GM12878 (cell line): ENCODE data around the gene YAE1. TPM values are rescaled to one million over a fixed set of nuclear protein-coding genes. Genes with fewer than 3 reads are reported as not detected.

Source experiments
- ATAC-seq: fragments of 200-7000 bp; cut with Tn5 transposase; 3 replicates; pipeline ENCODE4 v1.9.1; 2020; ENCODE audit warnings: mild to moderate bottlenecking, moderate library complexity
- BruUV-seq: library from RNA; stranded (reverse); fragments of 400-500 nt; replicated peaks from 2 replicates; lab custom pipeline; 2021; lab: Mats Ljungman, UMichigan
- CTCF ChIA-PET: fragments of 300-600 bp; sonication (Branson Sonifier 250); formaldehyde crosslinking; extraction: SDS; loops from one replicate; lab custom pipeline; 2021; ENCODE audit warnings: inconsistent platforms; lab: Yijun Ruan, JAX
- POLR2A ChIA-PET: fragments of 350-600 bp; formaldehyde crosslinking; extraction: SDS; loops from one replicate; lab custom pipeline; 2021; ENCODE audit warnings: inconsistent platforms; lab: Charles Lee
- RAD21 ChIA-PET: fragments of 300-600 bp; sonication (Branson Sonifier 250); formaldehyde crosslinking; loops from one replicate; lab custom pipeline; 2023; ENCODE audit warnings: antibody characterized with exemption; ENCODE audit not compliant: unreplicated experiment; lab: Charles Lee
- SMC1A ChIA-PET: fragments of 300-600 bp; sonication (Branson Sonifier 250); formaldehyde crosslinking; loops from one replicate; lab custom pipeline; 2023; ENCODE audit not compliant: unreplicated experiment, uncharacterized antibody; lab: Charles Lee
- DNase-seq: peaks from one replicate; pipeline ENCODE4 v3.0.0-alpha.2; 2011; ENCODE audit warnings: low read depth, low spot score
- FAIRE-seq: peaks from 3 replicates; lab custom pipeline; 2011; peaks lifted over from hg19 to GRCh38; lab: Jason Lieb, UNC
- H2AFZ ChIP-seq: 2 replicates; pipeline ENCODE4 v1.6.0; 2011; ENCODE audit warnings: low read depth, low read length, control low read depth; ENCODE audit not compliant: control insufficient read depth
- H3K27ac ChIP-seq: 2 replicates; pipeline ENCODE4 v1.5.1; 2011; ENCODE audit warnings: control low read depth; ENCODE audit not compliant: control insufficient read depth, insufficient read depth
- H3K27me3 ChIP-seq, 2 experiments: replicated peaks in 1 of 2; 2 replicates each; pipeline versions ENCODE4 v1.6.0 to v1.6.1; 2011; ENCODE audit warnings: low read length in 1 of 2; ENCODE audit not compliant: control insufficient read depth in 2 of 2, insufficient read depth in 2 of 2
- H3K36me3 ChIP-seq, 2 experiments: 2 replicates each; pipeline ENCODE4 v1.5.1; 2011; ENCODE audit warnings: low read length in 1 of 2; ENCODE audit not compliant: control insufficient read depth in 2 of 2, insufficient read depth in 2 of 2
- H3K4me1 ChIP-seq: 2 replicates; pipeline ENCODE4 v1.6.1; 2011; ENCODE audit warnings: mild to moderate bottlenecking, low read length, moderate library complexity, mixed read lengths; ENCODE audit not compliant: control insufficient read depth, insufficient read depth
- H3K4me2 ChIP-seq: 2 replicates; pipeline ENCODE4 v1.6.0; 2011; ENCODE audit warnings: control low read depth; ENCODE audit not compliant: control insufficient read depth, insufficient read depth
- H3K4me3 ChIP-seq: fragments of 200-600 bp; sonication (generic); 2 replicates; pipeline ENCODE4 v1.5.1; 2016
- H3K79me2 ChIP-seq: 2 replicates; pipeline ENCODE4 v1.6.0; 2011; ENCODE audit warnings: low read length; ENCODE audit not compliant: control insufficient read depth, insufficient read depth
- H3K9ac ChIP-seq: 2 replicates; pipeline ENCODE4 v1.8.0; 2011; ENCODE audit warnings: low read length, control low read depth, mixed read lengths; ENCODE audit not compliant: control insufficient read depth, insufficient read depth
- H3K9me3 ChIP-seq: replicated peaks from 3 replicates; pipeline ENCODE4 v1.5.1; 2011; ENCODE audit warnings: mild to moderate bottlenecking, low read length; ENCODE audit not compliant: control insufficient read depth, insufficient read depth
- H4K20me1 ChIP-seq: 2 replicates; pipeline ENCODE4 v1.6.0; 2011; ENCODE audit not compliant: control insufficient read depth, insufficient read depth
- BCL11A ChIP-seq: IDR thresholded peaks from 2 replicates; pipeline ENCODE4 v1.6.1; 2011; ENCODE audit warnings: low read depth, low read length
- CBX3 ChIP-seq: fragments of 200-600 bp; sonication (generic); IDR thresholded peaks from 2 replicates; pipeline ENCODE4 v1.6.1; 2016; ENCODE audit warnings: low read depth, borderline replicate concordance
- CREM ChIP-seq: IDR thresholded peaks from 2 replicates; pipeline ENCODE4 v1.6.1; 2014; ENCODE audit warnings: antibody characterized with exemption, low read depth
- NFYA ChIP-seq: IDR thresholded peaks from 2 replicates; pipeline ENCODE4 v1.6.1; 2011; ENCODE audit warnings: low read depth, mild to moderate bottlenecking, low read length, improper control_type of control experiment, borderline replicate concordance
- NR2F1 ChIP-seq: fragments of 450-650 bp; conservative IDR thresholded peaks from 2 replicates; pipeline ENCODE4 v1.6.1; 2017; ENCODE audit warnings: mild to moderate bottlenecking
- SMARCA5 ChIP-seq: fragments of 450-650 bp; IDR thresholded peaks from 2 replicates; pipeline ENCODE4 v1.6.1; 2017; ENCODE audit warnings: mild to moderate bottlenecking
- TAF1 ChIP-seq: IDR thresholded peaks from 2 replicates; pipeline ENCODE4 v1.6.1; 2011; ENCODE audit warnings: mild to moderate bottlenecking, low read depth, low read length, borderline replicate concordance
- WGBS: methylation state at CpG from one replicate; pipeline ENCODE4 v1.1.6; 2016; ENCODE audit warnings: low lambda C conversion rate; ENCODE audit not compliant: insufficient replicate concordance, insufficient coverage; ENCODE audit errors: missing lambda C conversion rate; 5-methylcytosine and 5-hydroxymethylcytosine counted together
- in situ Hi-C: fragments of 300-500 bp; cut with MboI; formaldehyde crosslinking; loops from 9 replicates; pipeline ENCODE4 v1.14.3; 2018; ENCODE audit warnings: mixed read lengths
- intact Hi-C: fragments of 100-400 bp; cut with micrococcal nuclease; formaldehyde crosslinking; loops from one replicate; pipeline ENCODE4 v1.14.2; 2022; ENCODE audit not compliant: unreplicated experiment
- polyA plus RNA-seq, 11 experiments: library from polyadenylated mRNA; depleted of rRNA in 4 of 11; unstranded in 6 of 11; stranded (reverse) in 5 of 11; fragments of >200 nt; fragmentation: Nextera tagmentation in 4 of 11; fragmentation: Illumina TruSeq in 1 of 11; extraction: Ambion mirVana in 4 of 11; extraction: Trizol in 1 of 11; gene quantifications; 1 replicate in 1 of 11; 2 replicates in 10 of 11; pipeline versions ENCODE4 v1.2.1 to v1.2.3, GENCODE V29; 2011 to 2016; ENCODE audit warnings: inconsistent platforms in 2 of 11, missing spikeins in 2 of 11, low read depth in 1 of 11
- total RNA-seq, 4 experiments: library from RNA; depleted of rRNA in 3 of 4; stranded (reverse); fragments of >200 nt in 3 of 4; fragmentation: Illumina TruSeq in 1 of 4; extraction: Trizol in 1 of 4; gene quantifications; 2 replicates each; pipeline versions ENCODE4 v1.2.1 to v1.2.3, GENCODE V29; 2013 to 2021
- TF ChIP-seq, protein P1 (sequence below): fragments of 450-650 bp; IDR thresholded peaks from 2 replicates; pipeline ENCODE4 v1.6.1; 2016; ENCODE audit warnings: mild to moderate bottlenecking, moderate library complexity, borderline replicate concordance
- TF ChIP-seq, protein P2 (sequence below): IDR thresholded peaks from 2 replicates; pipeline ENCODE4 v1.6.1; 2011; ENCODE audit warnings: borderline replicate concordance, low read depth, mild to moderate bottlenecking, moderate library complexity, low read length; ENCODE audit not compliant: insufficient read depth, poor library complexity, severe bottlenecking

YAE1 gene
- total and polyA plus RNA-seq, 10 of the 15 experiments (the other 5 are each of a cell fraction or from before 2014, with no cell fraction given), result 13.5 to 35.8 (median 22.9) TPM

DNA sequence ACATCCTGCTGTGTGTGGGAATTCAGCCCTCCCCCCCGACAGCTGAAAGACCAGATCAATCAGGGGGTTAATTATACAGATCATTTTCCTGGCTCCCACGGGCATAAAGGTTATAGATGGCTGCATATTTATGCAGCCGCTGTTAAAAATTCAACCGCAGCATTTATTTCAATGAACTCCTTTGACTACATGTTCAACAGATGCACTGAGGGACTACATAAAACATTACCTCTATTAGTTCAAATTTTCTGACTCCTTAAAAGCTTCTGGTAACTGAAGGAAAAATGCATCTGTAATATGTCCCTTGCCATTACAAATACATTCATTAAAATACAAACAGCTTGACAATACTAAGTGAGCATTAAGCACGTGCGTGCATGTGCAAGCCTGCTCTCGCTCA, 49.7 kb upstream of the YAE1 start:
- H3K36me3 ChIP-seq, result no peaks in the 10 kb centered on the region
- intact Hi-C loops, result no loop called here

DNA sequence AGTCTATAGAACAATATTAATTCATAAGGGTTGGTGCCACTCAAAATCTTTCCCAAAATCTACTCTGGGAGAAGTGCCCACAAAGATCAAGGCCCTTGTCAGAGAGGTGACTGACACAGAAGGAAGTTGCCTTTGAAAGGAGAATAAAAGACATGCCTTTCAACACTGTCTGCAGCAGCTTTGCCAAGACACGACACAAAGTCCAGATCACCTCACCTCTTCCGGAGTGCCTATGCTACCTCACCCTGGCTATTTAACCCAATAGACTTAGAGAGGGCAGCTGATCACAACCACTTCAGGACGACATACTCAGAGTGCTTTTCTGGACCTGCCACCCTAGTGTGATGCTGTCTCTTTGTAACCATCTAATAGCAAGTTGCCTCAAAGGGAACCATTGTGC, 49.0 kb upstream of the YAE1 start:
- ChIA-PET CTCF (no interaction called here), RAD21 (no interaction called here), POLR2A (no interaction called here), SMC1A (no interaction called here)
- H3K4me2 ChIP-seq, result no peak overlapping the region
- H3K27ac ChIP-seq, result no peak overlapping the region
- no peaks in the 10 kb centered on the region for H3K36me3 ChIP-seq
- no peaks in the 10 kb centered on the region for H3K9me3 ChIP-seq
- intact Hi-C loops (no loop called here), in situ Hi-C loops (loop anchor here (5.0 to 10.0 kb wide), 3 partner anchors 585 to 1112 kb away; no protein-coding TSS in a partner anchor)
- H2AFZ ChIP-seq, result no peak overlapping the region
- FAIRE-seq (no peak), ATAC-seq (no peak), DNase-seq (no peak)
- H3K4me1 ChIP-seq, result no peaks in the 10 kb centered on the region
- H4K20me1 ChIP-seq, result no peaks in the 10 kb centered on the region
- no peaks in the 10 kb centered on the region for H3K79me2 ChIP-seq
- no peak overlapping the region for H3K9ac ChIP-seq
- H3K27me3 ChIP-seq, result no peaks in the 10 kb centered on the region; a peak in 1 of 4 replicates
- H3K4me3 ChIP-seq, result no peak overlapping the region
- BruUV-seq, result no TSS peak
- 3% methylated on average over 3 of the region's 3 CpGs for WGBS
- TF ChIP-seq SMARCA5 (no peak), NR2F1 (no peak), NFYA (no peak), TAF1 (no peak), BCL11A (no peak), CREM (no peak)
- TF ChIP-seq, protein P1, sequence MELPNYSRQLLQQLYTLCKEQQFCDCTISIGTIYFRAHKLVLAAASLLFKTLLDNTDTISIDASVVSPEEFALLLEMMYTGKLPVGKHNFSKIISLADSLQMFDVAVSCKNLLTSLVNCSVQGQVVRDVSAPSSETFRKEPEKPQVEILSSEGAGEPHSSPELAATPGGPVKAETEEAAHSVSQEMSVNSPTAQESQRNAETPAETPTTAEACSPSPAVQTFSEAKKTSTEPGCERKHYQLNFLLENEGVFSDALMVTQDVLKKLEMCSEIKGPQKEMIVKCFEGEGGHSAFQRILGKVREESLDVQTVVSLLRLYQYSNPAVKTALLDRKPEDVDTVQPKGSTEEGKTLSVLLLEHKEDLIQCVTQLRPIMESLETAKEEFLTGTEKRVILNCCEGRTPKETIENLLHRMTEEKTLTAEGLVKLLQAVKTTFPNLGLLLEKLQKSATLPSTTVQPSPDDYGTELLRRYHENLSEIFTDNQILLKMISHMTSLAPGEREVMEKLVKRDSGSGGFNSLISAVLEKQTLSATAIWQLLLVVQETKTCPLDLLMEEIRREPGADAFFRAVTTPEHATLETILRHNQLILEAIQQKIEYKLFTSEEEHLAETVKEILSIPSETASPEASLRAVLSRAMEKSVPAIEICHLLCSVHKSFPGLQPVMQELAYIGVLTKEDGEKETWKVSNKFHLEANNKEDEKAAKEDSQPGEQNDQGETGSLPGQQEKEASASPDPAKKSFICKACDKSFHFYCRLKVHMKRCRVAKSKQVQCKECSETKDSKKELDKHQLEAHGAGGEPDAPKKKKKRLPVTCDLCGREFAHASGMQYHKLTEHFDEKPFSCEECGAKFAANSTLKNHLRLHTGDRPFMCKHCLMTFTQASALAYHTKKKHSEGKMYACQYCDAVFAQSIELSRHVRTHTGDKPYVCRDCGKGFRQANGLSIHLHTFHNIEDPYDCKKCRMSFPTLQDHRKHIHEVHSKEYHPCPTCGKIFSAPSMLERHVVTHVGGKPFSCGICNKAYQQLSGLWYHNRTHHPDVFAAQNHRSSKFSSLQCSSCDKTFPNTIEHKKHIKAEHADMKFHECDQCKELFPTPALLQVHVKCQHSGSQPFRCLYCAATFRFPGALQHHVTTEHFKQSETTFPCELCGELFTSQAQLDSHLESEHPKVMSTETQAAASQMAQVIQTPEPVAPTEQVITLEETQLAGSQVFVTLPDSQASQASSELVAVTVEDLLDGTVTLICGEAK, result no peak
- TF ChIP-seq, protein P2, sequence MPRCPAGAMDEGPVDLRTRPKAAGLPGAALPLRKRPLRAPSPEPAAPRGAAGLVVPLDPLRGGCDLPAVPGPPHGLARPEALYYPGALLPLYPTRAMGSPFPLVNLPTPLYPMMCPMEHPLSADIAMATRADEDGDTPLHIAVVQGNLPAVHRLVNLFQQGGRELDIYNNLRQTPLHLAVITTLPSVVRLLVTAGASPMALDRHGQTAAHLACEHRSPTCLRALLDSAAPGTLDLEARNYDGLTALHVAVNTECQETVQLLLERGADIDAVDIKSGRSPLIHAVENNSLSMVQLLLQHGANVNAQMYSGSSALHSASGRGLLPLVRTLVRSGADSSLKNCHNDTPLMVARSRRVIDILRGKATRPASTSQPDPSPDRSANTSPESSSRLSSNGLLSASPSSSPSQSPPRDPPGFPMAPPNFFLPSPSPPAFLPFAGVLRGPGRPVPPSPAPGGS, result no peak

More for the DNA sequence above, 49.7 kb upstream of the YAE1 start:
- in situ Hi-C loops, result loop anchor here (5.0 to 10.0 kb wide), 3 partner anchors 584 to 1112 kb away; no protein-coding TSS in a partner anchor
- no peak overlapping the region for H3K27ac ChIP-seq
- no peak overlapping the region for H3K9ac ChIP-seq
- TF ChIP-seq CBX3, result no peak
- TF ChIP-seq, protein P2, result peak; percentile 33
- TF ChIP-seq, all 136 proteins: peak for 1
- Histone ChIP-seq H3K79me2 (no peaks in the 10 kb centered on the region), H3K4me1 (no peaks in the 10 kb centered on the region), H2AFZ (no peak overlapping the region), H3K9me3 (no peaks in the 10 kb centered on the region), H3K4me2 (no peak overlapping the region), H3K27me3 (no peaks in the 10 kb centered on the region; a peak in 1 of 4 replicates), H4K20me1 (no peaks in the 10 kb centered on the region), H3K4me3 (no peak overlapping the region)
- RAD21 ChIA-PET, result no interaction called here
- 49% methylated on average over 7 of the region's 7 CpGs for WGBS
- POLR2A ChIA-PET, result no interaction called here
- ATAC-seq (no peak), FAIRE-seq (no peak), DNase-seq (no peak)
- SMC1A ChIA-PET, result no interaction called here
- CTCF ChIA-PET, result interaction anchor here (1.1 to 1.2 kb wide), 2 partner anchors 18 to 584 kb away, joined by 3 read pairs; no protein-coding TSS in a partner anchor
- BruUV-seq, result no TSS peak
